Measurements from ENCODE around the gene MAFG. TPM values are rescaled to one million over a fixed set of nuclear protein-coding genes. Genes with fewer than 3 reads are reported as not detected.

MAFG gene
- total and polyA plus RNA-seq, 9 of the 15 experiments (the other 6 are each of a cell fraction or from before 2014, with no cell fraction given): 1.1 to 58.1 (median 24.9) TPM

DNA sequence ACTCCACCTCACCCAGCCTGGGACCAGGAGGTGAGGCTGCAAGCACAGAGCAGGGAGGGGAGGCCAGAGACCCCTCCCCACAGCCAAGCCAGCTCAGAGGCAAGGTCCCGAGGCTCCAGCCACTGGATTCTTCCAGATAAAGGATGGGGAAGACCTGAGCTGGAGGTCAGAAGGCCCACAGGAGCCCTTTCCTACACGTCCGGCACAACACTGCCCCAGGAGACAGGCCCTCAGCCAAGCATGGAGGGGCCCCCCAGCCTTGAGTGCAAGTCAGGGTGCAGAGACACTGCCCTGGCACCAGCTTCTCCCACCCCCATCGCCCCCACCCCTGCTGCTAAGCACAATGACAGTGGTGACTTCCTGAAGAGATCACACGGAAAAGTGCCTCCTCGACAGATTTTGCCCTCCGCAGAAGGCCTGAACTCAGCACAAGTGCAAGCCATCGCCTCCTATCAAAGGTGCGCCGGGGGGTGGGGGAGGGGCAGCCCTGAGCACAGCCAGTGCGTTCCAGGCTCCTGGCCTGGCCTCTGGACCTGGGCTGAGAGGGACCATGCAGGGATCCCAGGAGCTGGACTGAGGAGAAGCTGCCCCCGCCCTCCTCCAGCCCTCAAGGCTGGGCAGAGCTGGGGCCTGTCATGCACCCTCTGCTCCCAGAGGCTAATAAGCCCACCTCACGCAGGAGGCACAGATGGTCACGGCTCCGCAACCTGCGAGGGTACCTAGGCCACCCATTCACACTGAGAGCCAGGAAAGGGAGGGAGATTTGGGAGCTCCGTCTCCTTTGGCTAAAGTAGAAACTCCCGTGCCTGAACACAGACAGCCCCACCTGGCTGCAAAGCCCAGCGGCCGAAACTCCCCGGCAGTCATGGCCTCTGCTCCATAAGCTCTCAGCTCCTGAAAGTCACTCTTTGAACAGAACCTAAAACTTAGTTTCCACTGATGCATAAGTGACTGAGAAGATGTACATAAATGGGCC, 2.7 kb downstream of the MAFG start (continued):
- TF ChIP-seq, protein P1, sequence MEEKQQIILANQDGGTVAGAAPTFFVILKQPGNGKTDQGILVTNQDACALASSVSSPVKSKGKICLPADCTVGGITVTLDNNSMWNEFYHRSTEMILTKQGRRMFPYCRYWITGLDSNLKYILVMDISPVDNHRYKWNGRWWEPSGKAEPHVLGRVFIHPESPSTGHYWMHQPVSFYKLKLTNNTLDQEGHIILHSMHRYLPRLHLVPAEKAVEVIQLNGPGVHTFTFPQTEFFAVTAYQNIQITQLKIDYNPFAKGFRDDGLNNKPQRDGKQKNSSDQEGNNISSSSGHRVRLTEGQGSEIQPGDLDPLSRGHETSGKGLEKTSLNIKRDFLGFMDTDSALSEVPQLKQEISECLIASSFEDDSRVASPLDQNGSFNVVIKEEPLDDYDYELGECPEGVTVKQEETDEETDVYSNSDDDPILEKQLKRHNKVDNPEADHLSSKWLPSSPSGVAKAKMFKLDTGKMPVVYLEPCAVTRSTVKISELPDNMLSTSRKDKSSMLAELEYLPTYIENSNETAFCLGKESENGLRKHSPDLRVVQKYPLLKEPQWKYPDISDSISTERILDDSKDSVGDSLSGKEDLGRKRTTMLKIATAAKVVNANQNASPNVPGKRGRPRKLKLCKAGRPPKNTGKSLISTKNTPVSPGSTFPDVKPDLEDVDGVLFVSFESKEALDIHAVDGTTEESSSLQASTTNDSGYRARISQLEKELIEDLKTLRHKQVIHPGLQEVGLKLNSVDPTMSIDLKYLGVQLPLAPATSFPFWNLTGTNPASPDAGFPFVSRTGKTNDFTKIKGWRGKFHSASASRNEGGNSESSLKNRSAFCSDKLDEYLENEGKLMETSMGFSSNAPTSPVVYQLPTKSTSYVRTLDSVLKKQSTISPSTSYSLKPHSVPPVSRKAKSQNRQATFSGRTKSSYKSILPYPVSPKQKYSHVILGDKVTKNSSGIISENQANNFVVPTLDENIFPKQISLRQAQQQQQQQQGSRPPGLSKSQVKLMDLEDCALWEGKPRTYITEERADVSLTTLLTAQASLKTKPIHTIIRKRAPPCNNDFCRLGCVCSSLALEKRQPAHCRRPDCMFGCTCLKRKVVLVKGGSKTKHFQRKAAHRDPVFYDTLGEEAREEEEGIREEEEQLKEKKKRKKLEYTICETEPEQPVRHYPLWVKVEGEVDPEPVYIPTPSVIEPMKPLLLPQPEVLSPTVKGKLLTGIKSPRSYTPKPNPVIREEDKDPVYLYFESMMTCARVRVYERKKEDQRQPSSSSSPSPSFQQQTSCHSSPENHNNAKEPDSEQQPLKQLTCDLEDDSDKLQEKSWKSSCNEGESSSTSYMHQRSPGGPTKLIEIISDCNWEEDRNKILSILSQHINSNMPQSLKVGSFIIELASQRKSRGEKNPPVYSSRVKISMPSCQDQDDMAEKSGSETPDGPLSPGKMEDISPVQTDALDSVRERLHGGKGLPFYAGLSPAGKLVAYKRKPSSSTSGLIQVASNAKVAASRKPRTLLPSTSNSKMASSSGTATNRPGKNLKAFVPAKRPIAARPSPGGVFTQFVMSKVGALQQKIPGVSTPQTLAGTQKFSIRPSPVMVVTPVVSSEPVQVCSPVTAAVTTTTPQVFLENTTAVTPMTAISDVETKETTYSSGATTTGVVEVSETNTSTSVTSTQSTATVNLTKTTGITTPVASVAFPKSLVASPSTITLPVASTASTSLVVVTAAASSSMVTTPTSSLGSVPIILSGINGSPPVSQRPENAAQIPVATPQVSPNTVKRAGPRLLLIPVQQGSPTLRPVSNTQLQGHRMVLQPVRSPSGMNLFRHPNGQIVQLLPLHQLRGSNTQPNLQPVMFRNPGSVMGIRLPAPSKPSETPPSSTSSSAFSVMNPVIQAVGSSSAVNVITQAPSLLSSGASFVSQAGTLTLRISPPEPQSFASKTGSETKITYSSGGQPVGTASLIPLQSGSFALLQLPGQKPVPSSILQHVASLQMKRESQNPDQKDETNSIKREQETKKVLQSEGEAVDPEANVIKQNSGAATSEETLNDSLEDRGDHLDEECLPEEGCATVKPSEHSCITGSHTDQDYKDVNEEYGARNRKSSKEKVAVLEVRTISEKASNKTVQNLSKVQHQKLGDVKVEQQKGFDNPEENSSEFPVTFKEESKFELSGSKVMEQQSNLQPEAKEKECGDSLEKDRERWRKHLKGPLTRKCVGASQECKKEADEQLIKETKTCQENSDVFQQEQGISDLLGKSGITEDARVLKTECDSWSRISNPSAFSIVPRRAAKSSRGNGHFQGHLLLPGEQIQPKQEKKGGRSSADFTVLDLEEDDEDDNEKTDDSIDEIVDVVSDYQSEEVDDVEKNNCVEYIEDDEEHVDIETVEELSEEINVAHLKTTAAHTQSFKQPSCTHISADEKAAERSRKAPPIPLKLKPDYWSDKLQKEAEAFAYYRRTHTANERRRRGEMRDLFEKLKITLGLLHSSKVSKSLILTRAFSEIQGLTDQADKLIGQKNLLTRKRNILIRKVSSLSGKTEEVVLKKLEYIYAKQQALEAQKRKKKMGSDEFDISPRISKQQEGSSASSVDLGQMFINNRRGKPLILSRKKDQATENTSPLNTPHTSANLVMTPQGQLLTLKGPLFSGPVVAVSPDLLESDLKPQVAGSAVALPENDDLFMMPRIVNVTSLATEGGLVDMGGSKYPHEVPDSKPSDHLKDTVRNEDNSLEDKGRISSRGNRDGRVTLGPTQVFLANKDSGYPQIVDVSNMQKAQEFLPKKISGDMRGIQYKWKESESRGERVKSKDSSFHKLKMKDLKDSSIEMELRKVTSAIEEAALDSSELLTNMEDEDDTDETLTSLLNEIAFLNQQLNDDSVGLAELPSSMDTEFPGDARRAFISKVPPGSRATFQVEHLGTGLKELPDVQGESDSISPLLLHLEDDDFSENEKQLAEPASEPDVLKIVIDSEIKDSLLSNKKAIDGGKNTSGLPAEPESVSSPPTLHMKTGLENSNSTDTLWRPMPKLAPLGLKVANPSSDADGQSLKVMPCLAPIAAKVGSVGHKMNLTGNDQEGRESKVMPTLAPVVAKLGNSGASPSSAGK (IDR thresholded peaks at IDR 0.05): no peak
- no peak for TF ChIP-seq MTF1 (CRISPR knock-in tag; IDR thresholded peaks at IDR 0.05; ENCODE audit: borderline replicate concordance)
- TF ChIP-seq, protein P2, sequence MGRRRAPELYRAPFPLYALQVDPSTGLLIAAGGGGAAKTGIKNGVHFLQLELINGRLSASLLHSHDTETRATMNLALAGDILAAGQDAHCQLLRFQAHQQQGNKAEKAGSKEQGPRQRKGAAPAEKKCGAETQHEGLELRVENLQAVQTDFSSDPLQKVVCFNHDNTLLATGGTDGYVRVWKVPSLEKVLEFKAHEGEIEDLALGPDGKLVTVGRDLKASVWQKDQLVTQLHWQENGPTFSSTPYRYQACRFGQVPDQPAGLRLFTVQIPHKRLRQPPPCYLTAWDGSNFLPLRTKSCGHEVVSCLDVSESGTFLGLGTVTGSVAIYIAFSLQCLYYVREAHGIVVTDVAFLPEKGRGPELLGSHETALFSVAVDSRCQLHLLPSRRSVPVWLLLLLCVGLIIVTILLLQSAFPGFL (CRISPR knock-in tag; IDR thresholded peaks at IDR 0.05): no peak
- 0 out of 4 replicates have a peak, but pooled peaks of 1 of the 2 experiments have one; percentile 5 for TF ChIP-seq TEAD1 (CRISPR knock-in tag; IDR thresholded peaks at IDR 0.05)
- TF ChIP-seq NR2C1 (IDR thresholded peaks at IDR 0.05): no peak
- TF ChIP-seq NR2C1 (tag; IDR thresholded peaks at IDR 0.05): no peak
- TF ChIP-seq PTRF (tag; IDR thresholded peaks at IDR 0.05): no peak
- TF ChIP-seq TEAD4 (IDR thresholded peaks at IDR 0.05; ENCODE audit: low read length): no peak
- no peak for TF ChIP-seq TEAD4 (CRISPR knock-in tag; IDR thresholded peaks at IDR 0.05; ENCODE audit: borderline replicate concordance)
- no peak for TF ChIP-seq SETDB1 (IDR thresholded peaks at IDR 0.05; ENCODE audit: low read length)
- no peak for TF ChIP-seq DPF2 (IDR thresholded peaks at IDR 0.05)
- TF ChIP-seq, protein P3, sequence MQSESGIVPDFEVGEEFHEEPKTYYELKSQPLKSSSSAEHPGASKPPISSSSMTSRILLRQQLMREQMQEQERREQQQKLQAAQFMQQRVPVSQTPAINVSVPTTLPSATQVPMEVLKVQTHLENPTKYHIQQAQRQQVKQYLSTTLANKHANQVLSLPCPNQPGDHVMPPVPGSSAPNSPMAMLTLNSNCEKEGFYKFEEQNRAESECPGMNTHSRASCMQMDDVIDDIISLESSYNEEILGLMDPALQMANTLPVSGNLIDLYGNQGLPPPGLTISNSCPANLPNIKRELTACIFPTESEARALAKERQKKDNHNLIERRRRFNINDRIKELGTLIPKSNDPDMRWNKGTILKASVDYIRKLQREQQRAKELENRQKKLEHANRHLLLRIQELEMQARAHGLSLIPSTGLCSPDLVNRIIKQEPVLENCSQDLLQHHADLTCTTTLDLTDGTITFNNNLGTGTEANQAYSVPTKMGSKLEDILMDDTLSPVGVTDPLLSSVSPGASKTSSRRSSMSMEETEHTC (IDR thresholded peaks at IDR 0.05): no peak
- peak; percentile 71 for TF ChIP-seq MAFK (IDR thresholded peaks at IDR 0.05; ENCODE audit: low read length)
